H9 (cell line): ENCODE results near the gene BCAS1. TPM values are rescaled to one million over a fixed set of nuclear protein-coding genes. Genes with fewer than 3 reads are reported as not detected.

Source experiments
- DNase-seq: peaks from one replicate; pipeline ENCODE4 v3.0.0-alpha.2; 2017
- H2AFZ ChIP-seq: one replicate; pipeline ENCODE4 v1.6.1; 2013; ENCODE audit warnings: mild to moderate bottlenecking, low read length, control low read depth, moderate library complexity
- H2AK5ac ChIP-seq: 2 replicates; pipeline ENCODE4 v1.6.1; 2013; ENCODE audit warnings: low read length, control low read depth, mixed read lengths; ENCODE audit not compliant: insufficient read length
- H2BK120ac ChIP-seq: one replicate; pipeline ENCODE4 v1.6.1; 2013; ENCODE audit warnings: low read depth, mild to moderate bottlenecking, low read length, control low read depth, inconsistent platforms; ENCODE audit not compliant: poor library complexity, severe bottlenecking
- H2BK12ac ChIP-seq: 2 replicates; pipeline ENCODE4 v1.6.1; 2013; ENCODE audit warnings: low read length, control low read depth, mixed read lengths, low read depth; ENCODE audit not compliant: insufficient read length
- H2BK15ac ChIP-seq: 2 replicates; pipeline ENCODE4 v1.6.1; 2013; ENCODE audit warnings: low read depth, low read length, control low read depth
- H2BK20ac ChIP-seq: one replicate; pipeline ENCODE4 v1.6.1; 2013; ENCODE audit warnings: low read depth, mild to moderate bottlenecking, low read length, control low read depth, inconsistent platforms; ENCODE audit not compliant: poor library complexity, severe bottlenecking
- H2BK5ac ChIP-seq: 2 replicates; pipeline ENCODE4 v1.6.1; 2013; ENCODE audit warnings: low read length, control low read depth, mixed read lengths; ENCODE audit not compliant: insufficient read length
- H3K14ac ChIP-seq: 2 replicates; pipeline ENCODE4 v1.6.1; 2013; ENCODE audit warnings: low read length, control low read depth; ENCODE audit not compliant: insufficient read depth
- H3K18ac ChIP-seq: 2 replicates; pipeline ENCODE4 v1.6.1; 2013; ENCODE audit warnings: low read depth, mild to moderate bottlenecking, mixed read lengths, low read length, control low read depth; ENCODE audit not compliant: insufficient read length
- H3K23ac ChIP-seq: 2 replicates; pipeline ENCODE4 v1.6.1; 2013; ENCODE audit warnings: low read length, control low read depth, mixed read lengths, low read depth; ENCODE audit not compliant: insufficient read length
- H3K23me2 ChIP-seq: 2 replicates; pipeline ENCODE4 v1.6.1; 2013; ENCODE audit warnings: low read depth, mild to moderate bottlenecking, mixed read lengths, low read length, control low read depth; ENCODE audit not compliant: insufficient read length, poor library complexity, severe bottlenecking
- H3K27ac ChIP-seq: 2 replicates; pipeline ENCODE4 v1.5.1; 2013; ENCODE audit warnings: low read length, control low read depth, mixed read lengths, low read depth; ENCODE audit not compliant: insufficient read length
- H3K27me3 ChIP-seq: 2 replicates; pipeline ENCODE4 v1.6.1; 2013; ENCODE audit warnings: low read length, control low read depth, inconsistent platforms; ENCODE audit not compliant: insufficient read depth
- H3K4ac ChIP-seq: 2 replicates; pipeline ENCODE4 v1.6.1; 2013; ENCODE audit warnings: low read depth, mild to moderate bottlenecking, control low read depth, inconsistent platforms, low read length, moderate library complexity
- H3K4me1 ChIP-seq: 2 replicates; pipeline ENCODE4 v1.6.1; 2013; ENCODE audit warnings: low read length, control low read depth, inconsistent platforms; ENCODE audit not compliant: insufficient read depth
- H3K4me2 ChIP-seq: 2 replicates; pipeline ENCODE4 v1.6.1; 2013; ENCODE audit warnings: low read length, control low read depth, mixed read lengths; ENCODE audit not compliant: insufficient read length, insufficient read depth
- H3K56ac ChIP-seq: 2 replicates; pipeline ENCODE4 v1.6.1; 2013; ENCODE audit warnings: low read depth, mild to moderate bottlenecking, mixed read lengths, low read length, control low read depth; ENCODE audit not compliant: insufficient read length
- H3K79me1 ChIP-seq: 2 replicates; pipeline ENCODE4 v1.6.1; 2013; ENCODE audit warnings: low read depth, mild to moderate bottlenecking, moderate library complexity, low read length, control low read depth, inconsistent platforms; ENCODE audit not compliant: insufficient read depth, poor library complexity, severe bottlenecking
- H3K79me2 ChIP-seq: 2 replicates; pipeline ENCODE4 v1.6.1; 2013; ENCODE audit warnings: low read length, control low read depth, inconsistent platforms; ENCODE audit not compliant: insufficient read depth
- H3K9ac ChIP-seq: 2 replicates; pipeline ENCODE4 v1.6.1; 2013; ENCODE audit warnings: low read length, control low read depth, mixed read lengths; ENCODE audit not compliant: insufficient read length; ENCODE audit errors: extremely low read depth
- H3K9me3 ChIP-seq: one replicate; pipeline ENCODE4 v1.6.1; 2013; ENCODE audit warnings: low read depth, low read length, inconsistent platforms; ENCODE audit not compliant: control insufficient read depth
- H3T11ph ChIP-seq: one replicate; pipeline ENCODE4 v1.6.1; 2013; ENCODE audit warnings: mild to moderate bottlenecking, low read length, control low read depth, inconsistent platforms
- H4K20me1 ChIP-seq: one replicate; pipeline ENCODE4 v1.6.1; 2013; ENCODE audit not compliant: control insufficient read depth, insufficient read length, insufficient read depth
- H4K5ac ChIP-seq: 2 replicates; pipeline ENCODE4 v1.6.1; 2013; ENCODE audit warnings: low read depth, mild to moderate bottlenecking, mixed read lengths, low read length, control low read depth; ENCODE audit not compliant: insufficient read length
- H4K8ac ChIP-seq: replicated peaks from 2 replicates; pipeline ENCODE4 v1.6.1; 2013; ENCODE audit warnings: low read length, control low read depth, mixed read lengths, low read depth; ENCODE audit not compliant: insufficient read length
- H4K91ac ChIP-seq: 2 replicates; pipeline ENCODE4 v1.6.1; 2013; ENCODE audit warnings: low read depth, mild to moderate bottlenecking, moderate library complexity, mixed read lengths, low read length, control low read depth; ENCODE audit not compliant: insufficient read length
- H3K27ac Mint-ChIP-seq, 3 experiments: 2 replicates in 2 of 3; 3 replicates in 1 of 3; pipeline ENCODE4 v1.8.0; 2020 to 2021; ENCODE audit warnings: mixed read lengths in 3 of 3, mild to moderate bottlenecking in 1 of 3, moderate library complexity in 1 of 3
- H3K27me3 Mint-ChIP-seq: 2 replicates; pipeline ENCODE4 v1.8.0; 2021; ENCODE audit warnings: low read depth, mild to moderate bottlenecking, moderate library complexity, mixed read lengths
- H3K36me3 Mint-ChIP-seq, 3 experiments: 2 replicates in 2 of 3; 3 replicates in 1 of 3; pipeline ENCODE4 v1.8.0; 2020 to 2021; ENCODE audit warnings: low read depth in 3 of 3, mixed read lengths in 3 of 3; ENCODE audit not compliant: insufficient read depth in 1 of 3
- H3K4me1 Mint-ChIP-seq, 2 experiments: 2 replicates each; pipeline ENCODE4 v1.8.0; 2020; ENCODE audit warnings: mixed read lengths in 2 of 2
- H3K4me3 Mint-ChIP-seq, 2 experiments: 2 replicates in 1 of 2; 3 replicates in 1 of 2; pipeline ENCODE4 v1.8.0; 2020 to 2021; ENCODE audit warnings: mild to moderate bottlenecking in 2 of 2, mixed read lengths in 2 of 2, moderate library complexity in 1 of 2
- H3K9me3 Mint-ChIP-seq, 2 experiments: 2 replicates in 1 of 2; 3 replicates in 1 of 2; pipeline ENCODE4 v1.8.0; 2020; ENCODE audit warnings: mild to moderate bottlenecking in 2 of 2, mixed read lengths in 2 of 2, moderate library complexity in 1 of 2
- WGBS: extraction: QIAGEN DNeasy Blood & Tissue Kit; methylation state at CpG from one replicate; pipeline ENCODE4 v1.1.7; 2013; ENCODE audit warnings: missing lambda C conversion rate, low lambda C conversion rate, mixed read lengths; ENCODE audit not compliant: insufficient read length; ENCODE audit errors: extremely low coverage; 5-methylcytosine and 5-hydroxymethylcytosine counted together
- total RNA-seq: library from RNA; stranded (reverse); gene quantifications from 2 replicates; pipeline ENCODE4 v1.2.1, GENCODE V29; 2021
- TF ChIP-seq, protein P1 (sequence below): fragments of 200-600 bp; sonication (generic); conservative IDR thresholded peaks from 3 replicates; pipeline ENCODE4 v1.8.0; 2021; ENCODE audit warnings: antibody characterized with exemption, mild to moderate bottlenecking

The BCAS1 gene
- total RNA-seq, 1 experiment from 2014 or later, result 0.15 TPM

DNA sequence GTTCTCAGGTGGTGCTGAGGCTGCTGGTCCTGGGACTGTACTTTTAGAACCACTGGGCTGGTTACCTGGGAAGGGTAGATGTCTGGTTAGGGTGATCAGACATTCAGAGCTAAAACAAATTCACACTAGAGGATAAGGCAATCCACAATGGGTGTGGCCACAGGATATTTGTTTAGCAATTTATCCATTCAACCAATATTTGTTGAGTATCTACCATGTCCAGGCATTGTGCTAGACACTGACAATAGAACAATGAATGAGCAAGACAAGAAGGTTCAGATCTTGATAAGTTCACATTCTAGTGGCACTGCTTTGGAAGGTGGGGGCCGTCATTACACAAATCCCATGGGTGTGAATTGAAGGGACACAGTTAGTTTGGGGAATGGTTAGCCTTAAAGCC is 131.7 kb downstream of the BCAS1 start:
- Histone ChIP-seq H3K14ac (no peak overlapping the region), H3K18ac (no peak overlapping the region), H4K91ac (no peak overlapping the region), H2BK12ac (no peak overlapping the region), H3T11ph (no peak overlapping the region), H3K23ac (no peak overlapping the region), H3K4ac (no peak overlapping the region), H3K27ac (no peak overlapping the region), H3K56ac (no peak overlapping the region), H3K4me2 (no peak overlapping the region), H3K79me2 (no peaks in the 10 kb centered on the region), H2BK20ac (no peak overlapping the region), H3K9ac (no peak overlapping the region), H4K20me1 (no peaks in the 10 kb centered on the region), H3K79me1 (no peaks in the 10 kb centered on the region), H2AK5ac (no peak overlapping the region), H2BK15ac (no peak overlapping the region), H3K23me2 (no peaks in the 10 kb centered on the region), H2BK5ac (no peak overlapping the region), H3K9me3 (no peaks in the 10 kb centered on the region), H3K4me1 (peaks cover 15% of the 10 kb centered on the region; the same call in 1 of the 2 replicates), H2AFZ (no peak overlapping the region), H4K8ac (no peak overlapping the region), H2BK120ac (no peak overlapping the region), H3K27me3 (no peaks in the 10 kb centered on the region), H4K5ac (no peak overlapping the region)
- TF ChIP-seq, protein P1, sequence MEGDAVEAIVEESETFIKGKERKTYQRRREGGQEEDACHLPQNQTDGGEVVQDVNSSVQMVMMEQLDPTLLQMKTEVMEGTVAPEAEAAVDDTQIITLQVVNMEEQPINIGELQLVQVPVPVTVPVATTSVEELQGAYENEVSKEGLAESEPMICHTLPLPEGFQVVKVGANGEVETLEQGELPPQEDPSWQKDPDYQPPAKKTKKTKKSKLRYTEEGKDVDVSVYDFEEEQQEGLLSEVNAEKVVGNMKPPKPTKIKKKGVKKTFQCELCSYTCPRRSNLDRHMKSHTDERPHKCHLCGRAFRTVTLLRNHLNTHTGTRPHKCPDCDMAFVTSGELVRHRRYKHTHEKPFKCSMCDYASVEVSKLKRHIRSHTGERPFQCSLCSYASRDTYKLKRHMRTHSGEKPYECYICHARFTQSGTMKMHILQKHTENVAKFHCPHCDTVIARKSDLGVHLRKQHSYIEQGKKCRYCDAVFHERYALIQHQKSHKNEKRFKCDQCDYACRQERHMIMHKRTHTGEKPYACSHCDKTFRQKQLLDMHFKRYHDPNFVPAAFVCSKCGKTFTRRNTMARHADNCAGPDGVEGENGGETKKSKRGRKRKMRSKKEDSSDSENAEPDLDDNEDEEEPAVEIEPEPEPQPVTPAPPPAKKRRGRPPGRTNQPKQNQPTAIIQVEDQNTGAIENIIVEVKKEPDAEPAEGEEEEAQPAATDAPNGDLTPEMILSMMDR, result no peak
- H3K36me3 Mint-ChIP-seq, result no peaks in the 10 kb centered on the region
- WGBS, result no CpG with 5 or more reads among the region's 1 CpG
- H3K27ac Mint-ChIP-seq, result no peak overlapping the region; a peak in 1 of 7 replicates
- no peak for DNase-seq
- no peaks in the 10 kb centered on the region for H3K27me3 Mint-ChIP-seq
- H3K9me3 Mint-ChIP-seq, result no peaks in the 10 kb centered on the region
- H3K4me3 Mint-ChIP-seq, result no peak overlapping the region
- peaks cover 64 to 68% of the 10 kb centered on the region in 2 experiments for H3K4me1 Mint-ChIP-seq
